Ishikawa (cell line): ENCODE measurements around the gene PROK1.

Source experiments
- CEBPB ChIP-seq: IDR thresholded peaks from 2 replicates; pipeline ENCODE4 v1.6.1; 2012
- CREB1 ChIP-seq: IDR thresholded peaks from 2 replicates; pipeline ENCODE4 v1.6.1; 2012; ENCODE audit warnings: low read depth
- EGR1 ChIP-seq: IDR thresholded peaks from 2 replicates; pipeline ENCODE4 v1.6.1; 2012
- EP300 ChIP-seq: IDR thresholded peaks from 2 replicates; pipeline ENCODE4 v1.6.1; 2012; ENCODE audit warnings: borderline replicate concordance
- FOXM1 ChIP-seq: IDR thresholded peaks from 2 replicates; pipeline ENCODE4 v1.6.1; 2012; ENCODE audit warnings: low read depth, borderline replicate concordance
- MAX ChIP-seq: IDR thresholded peaks from 2 replicates; pipeline ENCODE4 v1.6.1; 2012
- RAD21 ChIP-seq: IDR thresholded peaks from 2 replicates; pipeline ENCODE4 v1.6.1; 2012; ENCODE audit warnings: low read depth
- REST ChIP-seq: IDR thresholded peaks from 2 replicates; pipeline ENCODE4 v1.6.1; 2012; ENCODE audit warnings: low read depth, mild to moderate bottlenecking
- TAF1 ChIP-seq: IDR thresholded peaks from 2 replicates; pipeline ENCODE4 v1.6.1; 2012; ENCODE audit warnings: low read depth, mild to moderate bottlenecking
- TCF12 ChIP-seq: IDR thresholded peaks from 2 replicates; pipeline ENCODE4 v1.6.1; 2012; ENCODE audit warnings: low read depth
- TEAD4 ChIP-seq: IDR thresholded peaks from 2 replicates; pipeline ENCODE4 v1.6.1; 2012
- USF1 ChIP-seq: IDR thresholded peaks from 2 replicates; pipeline ENCODE4 v1.6.1; 2012
- YY1 ChIP-seq: IDR thresholded peaks from 2 replicates; pipeline ENCODE4 v1.6.1; 2012; ENCODE audit warnings: low read depth
- ZBTB7A ChIP-seq: IDR thresholded peaks from 2 replicates; pipeline ENCODE4 v1.6.1; 2012; ENCODE audit warnings: low read depth

GRCh38 chr1:110498270-110498669, 47.3 kb downstream of the PROK1 start:
- TF ChIP-seq MAX (no peak), USF1 (no peak), TAF1 (no peak), YY1 (no peak), TEAD4 (no peak), REST (no peak), EP300 (no peak), FOXM1 (no peak), CREB1 (no peak), TCF12 (no peak), ZBTB7A (no peak), CEBPB (no peak), EGR1 (no peak), RAD21 (no peak)
